Urinary bladder (tissue), 4 donors: Measurements from ENCODE around the gene MATK. TPM values are rescaled to one million over a fixed set of nuclear protein-coding genes. Genes with fewer than 3 reads are reported as not detected.

Experiments used
- DNase-seq: peaks from one replicate; pipeline ENCODE4 v3.0.0-alpha.2; 2015; ENCODE audit errors: extremely low spot score
- H3K27ac ChIP-seq: one replicate; pipeline ENCODE4 v1.5.1; 2013; ENCODE audit warnings: low read depth, mild to moderate bottlenecking, moderate library complexity
- H3K36me3 ChIP-seq: one replicate; pipeline ENCODE4 v1.6.1; 2013; ENCODE audit warnings: mild to moderate bottlenecking, moderate library complexity; ENCODE audit not compliant: insufficient read depth
- H3K4me1 ChIP-seq: one replicate; pipeline ENCODE4 v1.6.1; 2013; ENCODE audit warnings: mild to moderate bottlenecking, moderate library complexity; ENCODE audit not compliant: insufficient read depth
- H3K4me3 ChIP-seq: one replicate; pipeline ENCODE4 v1.5.1; 2013; ENCODE audit warnings: low read depth, low read length
- WGBS: extraction: QIAGEN DNeasy Blood & Tissue Kit; methylation state at CpG from one replicate; pipeline ENCODE4 v1.1.7; 2013; 5-methylcytosine and 5-hydroxymethylcytosine counted together
- polyA plus RNA-seq: library from polyadenylated mRNA; stranded (reverse); fragments of 200-250 nt; gene quantifications from one replicate; pipeline ENCODE4 v1.2.3, GENCODE V29; 2013
- total RNA-seq: library from RNA; depleted of rRNA; stranded (reverse); fragments of >200 nt; gene quantifications from one replicate; pipeline ENCODE4 v1.2.3, GENCODE V29; 2014
- donor health status: healthy with polysubstance abuse.
- donor health status: healthy.

MATK gene
- total and polyA plus RNA-seq, 2 donors = 0.53 to 1.3 TPM

- 96% methylated on average over 51 of the region's 51 CpGs for WGBS
These were observed 32.4 kb downstream of the MATK start for GRCh38 chr19:3753631-3754410.

GRCh38 chr19:3752492-3752891 lies 33.7 kb downstream of the MATK start:
- Histone ChIP-seq H3K4me3 (no peak overlapping the region), H3K36me3 (no peaks in the 10 kb centered on the region), H3K27ac (no peak overlapping the region), H3K4me1 (no peaks in the 10 kb centered on the region)
- no peak for DNase-seq
- WGBS = 88% methylated on average over 25 of the region's 25 CpGs

More at GRCh38 chr19:3753631-3754410, 32.4 kb downstream of the MATK start:
- H3K4me3 ChIP-seq = no peak overlapping the region
- H3K36me3 ChIP-seq = no peaks in the 10 kb centered on the region
- DNase-seq = no peak
- H3K4me1 ChIP-seq = no peaks in the 10 kb centered on the region
- no peak overlapping the region for H3K27ac ChIP-seq

GRCh38 chr19:3751236-3751635 lies 34.9 kb downstream of the MATK start:
- 92% methylated on average over 30 of the region's 30 CpGs for WGBS
- no peak for DNase-seq
- no peaks in the 10 kb centered on the region for H3K36me3 ChIP-seq
- no peaks in the 10 kb centered on the region for H3K4me1 ChIP-seq
- H3K27ac ChIP-seq = no peak overlapping the region
- no peak overlapping the region for H3K4me3 ChIP-seq

- H3K4me3 ChIP-seq = no peak overlapping the region
- no peak for DNase-seq
- 98% methylated on average over 2 of the region's 2 CpGs for WGBS
- H3K36me3 ChIP-seq = no peaks in the 10 kb centered on the region
- H3K4me1 ChIP-seq = no peaks in the 10 kb centered on the region
- no peak overlapping the region for H3K27ac ChIP-seq
These were observed 36.0 kb downstream of the MATK start for GRCh38 chr19:3750211-3750610.

GRCh38 chr19:3748965-3749364 lies 37.2 kb downstream of the MATK start:
- no peaks in the 10 kb centered on the region for H3K4me1 ChIP-seq
- H3K36me3 ChIP-seq = no peaks in the 10 kb centered on the region
- DNase-seq = no peak
- H3K4me3 ChIP-seq = no peak overlapping the region
- no peak overlapping the region for H3K27ac ChIP-seq
- WGBS = 78% methylated on average over 8 of the region's 8 CpGs

GRCh38 chr19:3746371-3747056 lies 39.7 kb downstream of the MATK start:
- no peak for DNase-seq
- H3K36me3 ChIP-seq = no peaks in the 10 kb centered on the region
- no peak overlapping the region for H3K27ac ChIP-seq
- H3K4me1 ChIP-seq = no peaks in the 10 kb centered on the region
- no peak overlapping the region for H3K4me3 ChIP-seq
- 67% methylated on average over 31 of the region's 31 CpGs for WGBS

GRCh38 chr19:3745363-3746045 lies 40.7 kb downstream of the MATK start:
- Histone ChIP-seq H3K4me3 (no peak overlapping the region), H3K4me1 (no peaks in the 10 kb centered on the region), H3K36me3 (no peaks in the 10 kb centered on the region), H3K27ac (no peak overlapping the region)
- WGBS = 62% methylated on average over 8 of the region's 8 CpGs
- DNase-seq = no peak

GRCh38 chr19:3743486-3743885 lies 42.7 kb downstream of the MATK start:
- no peaks in the 10 kb centered on the region for H3K36me3 ChIP-seq
- H3K4me3 ChIP-seq = no peak overlapping the region
- WGBS = 96% methylated on average over 2 of the region's 2 CpGs
- H3K4me1 ChIP-seq = no peaks in the 10 kb centered on the region
- no peak for DNase-seq
- no peak overlapping the region for H3K27ac ChIP-seq

- WGBS = 94% methylated on average over 24 of the region's 24 CpGs
- Histone ChIP-seq H3K4me1 (no peaks in the 10 kb centered on the region), H3K36me3 (no peaks in the 10 kb centered on the region), H3K27ac (no peak overlapping the region), H3K4me3 (no peak overlapping the region)
- DNase-seq = no peak
These were observed 45.8 kb downstream of the MATK start for GRCh38 chr19:3740431-3740830.

GRCh38 chr19:3738477-3739220 lies 47.5 kb downstream of the MATK start:
- Histone ChIP-seq H3K4me3 (no peak overlapping the region), H3K36me3 (no peaks in the 10 kb centered on the region), H3K27ac (no peak overlapping the region), H3K4me1 (no peaks in the 10 kb centered on the region)
- WGBS = 87% methylated on average over 32 of the region's 32 CpGs
- no peak for DNase-seq

- Histone ChIP-seq H3K4me1 (no peaks in the 10 kb centered on the region), H3K36me3 (no peaks in the 10 kb centered on the region), H3K27ac (no peak overlapping the region), H3K4me3 (no peak overlapping the region)
- DNase-seq = no peak
- 87% methylated on average over 10 of the region's 10 CpGs for WGBS
These were observed 48.5 kb downstream of the MATK start for GRCh38 chr19:3737487-3738205.

GRCh38 chr19:3736106-3736724 lies 50.0 kb downstream of the MATK start:
- Histone ChIP-seq H3K4me1 (no peaks in the 10 kb centered on the region), H3K36me3 (no peaks in the 10 kb centered on the region), H3K27ac (no peak overlapping the region), H3K4me3 (no peak overlapping the region)
- 84% methylated on average over 21 of the region's 21 CpGs for WGBS
- no peak for DNase-seq

GRCh38 chr19:3734310-3734600 lies 51.9 kb downstream of the MATK start:
- Histone ChIP-seq H3K27ac (no peak overlapping the region), H3K36me3 (no peaks in the 10 kb centered on the region), H3K4me1 (no peaks in the 10 kb centered on the region), H3K4me3 (no peak overlapping the region)
- 91% methylated on average over 14 of the region's 14 CpGs for WGBS
- DNase-seq = no peak
